ENCODE data around the gene GPALPP1.

Gene GPALPP1

GRCh38 chr13:45003417-45003816 lies 14.1 kb downstream of the GPALPP1 start:
- H3K4me3 ChIP-seq (ENCODE audit: low read depth, low read length) = no peak overlapping the region
- no peak for TF ChIP-seq MYC (IDR thresholded peaks at IDR 0.05; ENCODE audit: low read depth, low read length)
- TF ChIP-seq CTCF (IDR thresholded peaks at IDR 0.05; ENCODE audit: low read depth, low read length) = no peak
- TF ChIP-seq POLR2A (IDR thresholded peaks at IDR 0.05; ENCODE audit: extremely low read depth, insufficient read length) = no peak
- no peak for TF ChIP-seq MAX (IDR thresholded peaks at IDR 0.05; ENCODE audit: low read depth, low read length)
- no peak for DNase-seq (ENCODE audit: low read depth)

- TF ChIP-seq CTCF (IDR thresholded peaks at IDR 0.05; ENCODE audit: low read depth, low read length) (no peak), MYC (IDR thresholded peaks at IDR 0.05; ENCODE audit: low read depth, low read length) (no peak), MAX (IDR thresholded peaks at IDR 0.05; ENCODE audit: low read depth, low read length) (no peak), POLR2A (IDR thresholded peaks at IDR 0.05; ENCODE audit: extremely low read depth, insufficient read length) (no peak)
- DNase-seq (ENCODE audit: low read depth) = no peak
- no peak overlapping the region for H3K4me3 ChIP-seq (ENCODE audit: low read depth, low read length)
Observed at GRCh38 chr13:45004096-45004495, 14.8 kb downstream of the GPALPP1 start.

- DNase-seq (ENCODE audit: low read depth) = no peak
- no peak for TF ChIP-seq MAX (IDR thresholded peaks at IDR 0.05; ENCODE audit: low read depth, low read length)
- TF ChIP-seq MYC (IDR thresholded peaks at IDR 0.05; ENCODE audit: low read depth, low read length) = no peak
- no peak for TF ChIP-seq CTCF (IDR thresholded peaks at IDR 0.05; ENCODE audit: low read depth, low read length)
- no peak for TF ChIP-seq POLR2A (IDR thresholded peaks at IDR 0.05; ENCODE audit: extremely low read depth, insufficient read length)
- H3K4me3 ChIP-seq (ENCODE audit: low read depth, low read length) = no peak overlapping the region
Observed at GRCh38 chr13:45007225-45007624, 17.9 kb downstream of the GPALPP1 start.

- DNase-seq (ENCODE audit: low read depth) = no peak
- TF ChIP-seq CTCF (IDR thresholded peaks at IDR 0.05; ENCODE audit: low read depth, low read length) = no peak
- H3K4me3 ChIP-seq (ENCODE audit: low read depth, low read length) = no peak overlapping the region
Observed at GRCh38 chr13:45007823-45008222, 18.5 kb downstream of the GPALPP1 start.

- H3K4me3 ChIP-seq (ENCODE audit: low read depth, low read length) = no peak overlapping the region
- no peak for TF ChIP-seq MYC (IDR thresholded peaks at IDR 0.05; ENCODE audit: low read depth, low read length)
- no peak for TF ChIP-seq MAX (IDR thresholded peaks at IDR 0.05; ENCODE audit: low read depth, low read length)
- TF ChIP-seq CTCF (IDR thresholded peaks at IDR 0.05; ENCODE audit: low read depth, low read length) = no peak
- TF ChIP-seq POLR2A (IDR thresholded peaks at IDR 0.05; ENCODE audit: extremely low read depth, insufficient read length) = no peak
- DNase-seq (ENCODE audit: low read depth) = no peak
Observed at GRCh38 chr13:45011198-45011597, 21.9 kb downstream of the GPALPP1 start.

- no peak overlapping the region for H3K4me3 ChIP-seq (ENCODE audit: low read depth, low read length)
- TF ChIP-seq CTCF (IDR thresholded peaks at IDR 0.05; ENCODE audit: low read depth, low read length) = no peak
- no peak for TF ChIP-seq MAX (IDR thresholded peaks at IDR 0.05; ENCODE audit: low read depth, low read length)
- TF ChIP-seq POLR2A (IDR thresholded peaks at IDR 0.05; ENCODE audit: extremely low read depth, insufficient read length) = no peak
- TF ChIP-seq MYC (IDR thresholded peaks at IDR 0.05; ENCODE audit: low read depth, low read length) = no peak
- DNase-seq (ENCODE audit: low read depth) = no peak
Observed at GRCh38 chr13:45015300-45015699, 26.0 kb downstream of the GPALPP1 start.

Measured in NB4 (cell line).